NT2/D1 (cell line): ENCODE measurements around the gene COG7.

Experiments used
- SUZ12 ChIP-seq: IDR thresholded peaks from 2 replicates; pipeline ENCODE4 v1.6.1; 2011; ENCODE audit not compliant: insufficient read length, insufficient read depth; ENCODE audit errors: extremely low read depth
- YY1 ChIP-seq: IDR thresholded peaks from 2 replicates; pipeline ENCODE4 v1.6.1; 2011; ENCODE audit not compliant: insufficient read length, insufficient read depth
- ZNF274 ChIP-seq: IDR thresholded peaks from 2 replicates; pipeline ENCODE4 v1.6.1; 2011; ENCODE audit warnings: mild to moderate bottlenecking, low read depth, low read length

GRCh38 chr16:23348579-23349469 is 104.2 kb downstream of the COG7 start:
- TF ChIP-seq ZNF274 = no peak
- TF ChIP-seq SUZ12 = no peak
- no peak for TF ChIP-seq YY1
